T1000 (cell line): Measurements from ENCODE around the gene PRSS2.
"Not testable (repeated sequence)": the region's sequence is repeated elsewhere in the genome, so short reads cannot be mapped to it uniquely, and the experiment has no call there.

Experiments used
- DNase-seq: peaks from one replicate; lab custom pipeline; 2025; ENCODE audit warnings: mixed read lengths; lab: John Stamatoyannopoulos, UW

Gene PRSS2

GRCh38 chr7:142770661-142771352, at the start of gene PRSS2:
PRSS2 (plus strand) TSS chr7:142770970; CDS start chr7:142770983, 13 bp downstream.
- no peak for DNase-seq

DNA sequence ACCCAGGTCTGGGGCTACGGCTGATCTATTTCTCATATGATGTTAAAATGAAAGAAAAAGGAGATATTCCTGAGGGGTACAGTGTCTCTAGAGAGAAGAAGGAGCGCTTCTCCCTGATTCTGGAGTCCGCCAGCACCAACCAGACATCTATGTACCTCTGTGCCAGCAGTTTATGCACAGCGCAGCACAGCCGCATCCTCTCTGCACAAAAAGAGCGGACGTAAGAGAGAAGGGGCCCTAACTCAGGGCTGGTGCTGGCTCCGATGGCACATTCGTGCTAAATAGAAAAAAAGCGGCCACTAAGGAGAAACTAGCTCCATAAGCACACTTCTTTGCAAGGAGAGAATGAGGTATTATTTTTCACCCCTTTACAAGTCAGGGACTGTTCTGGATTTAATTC, 49.8 kb upstream of the PRSS2 start:
- no peak for DNase-seq

DNA sequence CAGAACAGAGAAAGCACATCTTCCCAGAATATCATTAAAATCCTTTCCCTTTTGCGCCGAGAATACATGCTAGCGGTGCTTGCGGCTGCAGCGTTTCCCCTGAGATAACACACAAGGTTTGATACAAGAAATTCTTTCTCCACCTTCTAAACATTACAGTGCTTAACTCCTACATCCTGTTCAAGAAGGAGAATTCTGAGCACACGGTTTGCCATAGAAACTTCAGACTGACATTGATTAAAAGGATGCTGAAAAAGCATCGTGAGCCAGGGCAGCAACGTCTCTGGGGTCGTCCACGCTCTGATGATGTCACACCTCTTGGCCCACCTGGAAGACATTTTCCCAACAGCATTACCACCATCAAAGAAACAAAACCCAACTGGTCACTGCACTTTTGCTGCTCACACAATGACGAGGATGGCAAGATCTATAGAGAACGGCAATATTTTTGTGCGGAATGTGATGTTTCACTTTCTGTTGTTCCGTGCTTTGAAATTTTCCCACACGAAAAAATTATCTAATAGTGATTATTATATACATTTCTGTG, 48.4 kb upstream of the PRSS2 start:
- no peak for DNase-seq

GRCh38 chr7:142733271-142733670, 37.5 kb upstream of the PRSS2 start:
- DNase-seq: no peak

- DNase-seq: no peak
Observed at GRCh38 chr7:142739923-142740492, 30.8 kb upstream of the PRSS2 start.

GRCh38 chr7:142740786-142741185, 30.0 kb upstream of the PRSS2 start:
- DNase-seq: no peak

DNA sequence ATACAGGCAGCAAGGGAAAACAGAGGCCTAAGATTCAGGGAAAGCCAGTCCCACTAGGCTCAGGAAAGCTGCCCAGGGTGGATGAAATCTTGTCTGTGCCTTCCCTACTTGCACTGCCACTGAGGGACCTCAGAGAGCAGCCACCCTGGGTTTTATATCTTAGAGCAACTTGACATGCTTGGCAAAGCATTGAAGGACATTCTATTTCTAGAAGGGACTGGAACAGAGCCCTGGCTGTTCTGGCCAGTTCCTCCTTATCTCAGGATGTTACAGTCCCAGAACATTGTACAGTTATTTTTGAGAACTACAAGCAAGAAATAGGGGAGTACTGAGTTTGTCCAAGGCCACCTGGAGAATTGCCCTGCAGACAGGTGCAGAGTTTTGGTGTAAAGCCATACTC, 28.8 kb upstream of the PRSS2 start:
- DNase-seq: not testable (repeated sequence)

DNA sequence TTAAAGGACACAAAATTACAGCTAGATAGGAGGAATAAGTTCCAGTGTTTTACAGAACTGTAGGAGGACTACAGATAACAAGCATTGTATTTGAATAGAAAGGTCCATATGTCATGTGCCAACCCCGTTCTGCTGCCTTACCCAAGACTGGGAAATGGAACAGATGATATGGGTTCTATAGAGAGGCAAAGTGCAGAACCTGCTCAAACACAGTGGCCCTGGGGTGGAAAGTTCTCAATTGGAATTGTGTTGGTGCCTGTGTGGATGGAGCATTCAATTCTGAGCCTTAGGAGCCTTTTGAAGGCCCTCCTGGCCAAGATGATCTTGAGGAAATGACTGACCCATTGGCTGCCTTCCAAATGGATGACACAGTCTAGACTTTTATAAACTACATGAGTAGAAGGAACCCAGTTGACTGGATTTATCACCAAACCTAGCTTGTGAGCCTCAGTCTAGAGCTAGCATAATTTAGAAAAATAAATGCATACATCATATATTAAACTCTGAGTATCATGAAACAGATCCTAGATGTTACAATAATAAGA, 25.6 kb upstream of the PRSS2 start:
- no peak for DNase-seq

GRCh38 chr7:142745745-142746144, 25.0 kb upstream of the PRSS2 start:
- no peak for DNase-seq

- no peak for DNase-seq
Observed at GRCh38 chr7:142746264-142746663, 24.5 kb upstream of the PRSS2 start.

DNA sequence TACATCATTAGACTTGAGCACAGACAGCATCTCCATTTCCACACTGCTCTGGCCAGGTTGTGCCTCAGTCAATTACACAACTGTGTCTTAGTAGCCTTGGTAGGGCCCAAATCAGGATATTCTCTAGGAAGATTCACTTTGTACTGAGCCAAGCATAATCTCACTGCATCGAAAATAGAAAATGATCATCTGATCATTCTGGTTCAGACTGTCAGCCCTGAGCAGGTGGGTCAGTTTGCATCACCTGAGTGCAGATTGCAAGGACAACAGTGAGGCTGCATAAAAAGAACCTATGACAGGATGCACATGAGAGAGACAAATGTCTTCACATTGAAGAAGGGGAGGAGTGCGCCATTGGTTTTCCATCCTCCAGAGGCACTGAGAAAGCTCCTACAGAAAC, 22.4 kb upstream of the PRSS2 start:
- DNase-seq: not testable (repeated sequence)

GRCh38 chr7:142749218-142749993, 21.4 kb upstream of the PRSS2 start, which contains the start of gene PRSS1:
PRSS1 (plus strand) TSS chr7:142749472; CDS start chr7:142749485, 13 bp downstream.
- DNase-seq: no peak

DNA sequence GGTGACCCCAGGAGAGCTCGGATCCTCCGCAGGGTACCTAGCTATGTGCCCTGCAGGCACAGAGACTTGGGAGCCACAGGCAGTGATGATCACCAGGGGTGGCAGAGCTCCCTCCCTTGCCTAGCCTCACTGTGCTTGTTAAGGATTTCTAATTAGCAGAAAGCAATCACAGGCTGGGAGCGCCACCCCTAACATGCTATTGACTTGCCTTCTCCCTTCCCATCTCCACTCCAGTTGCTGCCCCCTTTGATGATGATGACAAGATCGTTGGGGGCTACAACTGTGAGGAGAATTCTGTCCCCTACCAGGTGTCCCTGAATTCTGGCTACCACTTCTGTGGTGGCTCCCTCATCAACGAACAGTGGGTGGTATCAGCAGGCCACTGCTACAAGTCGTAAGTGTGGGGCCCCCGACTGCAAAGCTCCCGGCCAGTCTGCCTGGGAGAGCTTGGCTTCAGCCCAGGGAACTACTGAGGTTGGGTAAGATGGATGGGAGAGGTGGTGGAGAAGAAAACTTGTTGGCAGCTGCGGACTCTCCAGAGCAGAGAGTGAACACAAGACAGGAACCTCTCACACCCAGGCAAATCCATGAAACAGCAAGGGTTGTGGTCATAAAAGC, 20.3 kb upstream of the PRSS2 start:
- no peak for DNase-seq

DNA sequence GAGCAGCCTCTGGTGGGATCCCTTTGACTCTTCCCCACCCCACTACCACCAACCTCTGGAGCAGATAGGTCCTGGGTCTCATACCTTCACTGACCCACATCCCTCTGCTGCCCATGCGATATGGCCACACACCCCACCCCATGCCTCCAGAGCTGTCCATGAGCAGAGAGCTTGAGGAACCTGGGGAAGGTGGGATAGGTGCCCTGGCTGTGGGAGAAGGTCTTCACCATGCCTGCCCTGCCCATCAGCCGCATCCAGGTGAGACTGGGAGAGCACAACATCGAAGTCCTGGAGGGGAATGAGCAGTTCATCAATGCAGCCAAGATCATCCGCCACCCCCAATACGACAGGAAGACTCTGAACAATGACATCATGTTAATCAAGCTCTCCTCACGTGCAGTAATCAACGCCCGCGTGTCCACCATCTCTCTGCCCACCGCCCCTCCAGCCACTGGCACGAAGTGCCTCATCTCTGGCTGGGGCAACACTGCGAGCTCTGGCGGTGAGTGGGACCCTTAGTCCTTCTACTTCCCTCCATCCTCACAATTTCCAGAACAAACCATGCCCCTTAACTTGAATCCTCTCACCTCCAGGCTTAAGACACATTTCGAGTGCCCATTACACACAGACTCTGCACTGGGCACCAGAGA, 19.1 kb upstream of the PRSS2 start:
- not testable (repeated sequence) for DNase-seq

DNA sequence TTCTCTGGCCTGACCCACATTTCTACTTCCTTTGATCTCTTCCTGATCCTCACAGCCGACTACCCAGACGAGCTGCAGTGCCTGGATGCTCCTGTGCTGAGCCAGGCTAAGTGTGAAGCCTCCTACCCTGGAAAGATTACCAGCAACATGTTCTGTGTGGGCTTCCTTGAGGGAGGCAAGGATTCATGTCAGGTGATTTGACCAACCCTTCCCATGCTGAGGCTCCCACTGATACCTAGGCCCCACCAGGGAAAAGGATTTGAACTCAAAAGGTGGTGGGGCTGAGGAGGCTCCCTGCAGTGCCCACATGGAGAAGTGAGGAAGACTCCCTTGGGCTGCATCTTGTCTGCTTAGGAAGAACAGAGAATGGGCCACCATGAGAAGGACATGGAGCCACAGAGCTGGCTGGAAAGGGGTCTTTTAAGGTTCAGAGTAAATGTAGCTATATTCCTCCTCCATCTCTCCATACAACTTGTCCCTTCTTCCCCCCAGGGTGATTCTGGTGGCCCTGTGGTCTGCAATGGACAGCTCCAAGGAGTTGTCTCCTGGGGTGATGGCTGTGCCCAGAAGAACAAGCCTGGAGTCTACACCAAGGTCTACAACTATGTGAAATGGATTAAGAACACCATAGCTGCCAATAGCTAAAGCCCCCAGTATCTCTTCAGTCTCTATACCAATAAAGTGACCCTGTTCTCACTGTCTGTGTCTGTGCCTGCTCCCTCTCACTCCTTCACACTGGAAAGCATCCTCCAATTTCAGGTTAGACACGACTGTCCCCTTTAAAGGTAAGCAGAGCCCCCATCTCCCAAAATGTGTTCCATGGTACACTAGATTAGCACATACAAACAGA, 18.2 kb upstream of the PRSS2 start:
- no peak for DNase-seq

- no peak for DNase-seq
Observed at GRCh38 chr7:142753366-142753765, 17.4 kb upstream of the PRSS2 start.

DNA sequence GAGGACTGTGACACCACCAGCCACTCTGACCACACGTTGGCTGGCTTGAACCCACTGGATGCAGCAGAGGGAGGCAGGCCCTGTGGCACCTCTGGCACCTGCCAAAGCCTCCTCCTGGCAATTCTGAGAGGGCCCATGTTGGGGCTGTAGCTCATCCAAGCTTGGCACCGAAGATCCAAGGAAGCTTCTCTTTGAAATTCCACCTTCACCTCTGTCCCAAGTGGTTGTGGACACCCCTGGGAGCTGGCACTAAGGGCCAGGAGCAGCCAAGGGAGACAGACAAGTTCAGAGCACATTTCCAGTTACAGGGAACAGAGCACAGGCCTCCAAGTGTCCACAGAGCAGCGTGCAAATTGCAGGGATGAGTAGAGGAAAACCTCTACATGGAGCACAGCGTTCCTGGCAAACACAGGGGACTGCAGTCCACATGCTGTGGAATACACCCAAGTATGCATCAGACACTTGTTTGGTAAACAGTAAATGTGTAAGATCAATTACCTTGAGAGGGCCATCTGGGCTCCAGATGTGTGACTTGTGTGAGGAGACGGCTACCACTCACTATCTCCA, 16.8 kb upstream of the PRSS2 start:
- not testable (repeated sequence) for DNase-seq

DNA sequence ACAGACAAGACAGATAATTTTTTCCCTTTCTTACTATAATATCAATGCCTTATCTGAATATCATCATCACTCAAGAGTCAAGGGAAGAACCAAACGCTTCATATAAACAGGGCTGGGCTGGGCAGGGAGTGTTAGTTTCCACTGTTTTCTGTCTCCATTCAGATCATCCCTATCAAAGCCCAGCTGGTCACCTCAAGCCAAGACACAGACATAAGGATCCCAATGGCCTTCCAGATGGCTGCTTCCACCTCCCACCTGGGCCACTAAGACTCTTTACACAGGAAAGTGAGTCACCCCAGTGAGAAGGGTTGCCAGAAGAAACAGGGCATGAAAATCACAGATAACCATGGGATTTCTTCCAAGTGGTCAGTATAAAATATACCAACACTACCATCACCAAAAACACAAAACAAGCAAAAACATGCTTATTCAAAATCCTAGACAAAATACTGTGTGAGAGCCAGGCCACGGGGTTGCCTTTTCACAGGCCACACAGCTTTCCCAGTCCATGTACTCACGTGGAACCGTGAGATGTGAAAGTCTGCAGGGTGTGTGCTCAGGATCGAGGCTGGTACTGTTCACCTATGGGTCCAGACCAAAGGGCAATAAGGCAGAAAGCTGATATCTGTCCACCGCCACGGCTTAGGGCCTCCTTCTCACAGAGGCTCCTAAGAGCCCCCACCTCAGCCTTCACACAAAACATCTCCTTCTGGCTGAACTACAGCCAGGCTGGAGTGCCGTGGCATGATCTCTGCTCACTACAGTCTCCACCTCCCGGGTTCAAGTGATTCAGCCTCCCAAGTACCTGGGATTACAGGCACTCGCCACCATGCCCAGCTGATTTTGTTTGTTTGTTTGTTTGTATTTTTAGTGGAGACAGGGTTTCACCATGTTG, 15.8 kb upstream of the PRSS2 start:
- DNase-seq: no peak

DNA sequence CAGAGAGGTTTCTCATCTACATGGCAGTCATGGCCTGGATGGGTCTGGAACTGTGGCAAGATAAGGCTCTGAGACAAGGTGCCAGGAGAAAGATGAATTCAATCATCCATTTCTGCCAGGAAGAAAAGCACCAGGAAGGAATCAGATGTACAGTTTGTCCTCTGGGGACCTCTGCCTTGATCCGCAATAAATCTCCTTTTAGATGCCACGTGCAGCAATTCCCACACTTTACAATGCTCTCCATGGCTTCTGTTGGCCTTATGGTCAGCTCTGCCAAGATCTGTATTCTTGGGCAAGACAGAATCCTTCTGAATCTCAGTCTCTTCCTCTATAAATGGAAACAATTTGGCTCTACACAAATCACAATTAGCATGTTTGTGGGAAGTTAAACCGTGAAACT, 12.5 kb upstream of the PRSS2 start:
- not testable (repeated sequence) for DNase-seq
